ENCODE measurements around the gene IKBKG.
"Not testable (repeated sequence)": the region's sequence is repeated elsewhere in the genome, so short reads cannot be mapped to it uniquely, and the experiment has no call there.

The IKBKG gene

GRCh38 chrX:154515966-154516655 lies 31.3 kb upstream of the IKBKG start, which contains the start of gene FAM3A:
FAM3A (minus strand) TSS chrX:154516232; CDS start chrX:154515772, 460 bp downstream.
- Mint-ChIP-seq H3K4me3 (peak within 1 kb of the TSS; percentile 82), H3K4me1 (peaks cover 23% of the 10 kb centered on the region), H3K27ac (peak within 1 kb of the TSS; percentile 83), H3K36me3 (peaks cover 12% of the 10 kb centered on the region), H3K9me3 (no peaks in the 10 kb centered on the region), H3K27me3 (no peaks in the 10 kb centered on the region)
- ATAC-seq: peak; percentile 98

GRCh38 chrX:154516656-154517100 lies 30.7 kb upstream of the IKBKG start:
- Mint-ChIP-seq H3K27me3 (no peaks in the 10 kb centered on the region), H3K9me3 (no peaks in the 10 kb centered on the region), H3K4me1 (peaks cover 23% of the 10 kb centered on the region), H3K4me3 (peak overlapping the region; percentile 82), H3K36me3 (peaks cover 12% of the 10 kb centered on the region), H3K27ac (peak overlapping the region; percentile 83)
- no peak for ATAC-seq

- H3K36me3 Mint-ChIP-seq: peaks cover 12% of the 10 kb centered on the region
- no peaks in the 10 kb centered on the region for H3K9me3 Mint-ChIP-seq
- no peak for ATAC-seq
- H3K4me1 Mint-ChIP-seq: peaks cover 23% of the 10 kb centered on the region
- peak overlapping the region; percentile 38 for H3K4me3 Mint-ChIP-seq
- no peaks in the 10 kb centered on the region for H3K27me3 Mint-ChIP-seq
- H3K27ac Mint-ChIP-seq: peak overlapping the region; percentile 83
These were observed 30.2 kb upstream of the IKBKG start for GRCh38 chrX:154517101-154517781.

- H3K27ac Mint-ChIP-seq: no peak overlapping the region
- H3K4me3 Mint-ChIP-seq: no peak overlapping the region
- no peaks in the 10 kb centered on the region for H3K27me3 Mint-ChIP-seq
- no peaks in the 10 kb centered on the region for H3K9me3 Mint-ChIP-seq
- ATAC-seq: no peak
- H3K36me3 Mint-ChIP-seq: peaks cover 4% of the 10 kb centered on the region
- H3K4me1 Mint-ChIP-seq: peaks cover 15% of the 10 kb centered on the region
These were observed 28.0 kb upstream of the IKBKG start for GRCh38 chrX:154519389-154519788.

GRCh38 chrX:154525606-154526490 lies 21.6 kb upstream of the IKBKG start:
- ATAC-seq: no peak
- no peaks in the 10 kb centered on the region for H3K27me3 Mint-ChIP-seq
- H3K4me1 Mint-ChIP-seq: peaks cover 10% of the 10 kb centered on the region
- peaks cover 2% of the 10 kb centered on the region for H3K36me3 Mint-ChIP-seq
- H3K4me3 Mint-ChIP-seq: no peak overlapping the region
- H3K27ac Mint-ChIP-seq: peak overlapping the region; percentile 24
- no peaks in the 10 kb centered on the region for H3K9me3 Mint-ChIP-seq

- ATAC-seq: peak; percentile 92
- Mint-ChIP-seq H3K27me3 (no peaks in the 10 kb centered on the region), H3K4me3 (peak overlapping the region; percentile 75), H3K9me3 (no peaks in the 10 kb centered on the region), H3K4me1 (peaks cover 10% of the 10 kb centered on the region), H3K27ac (peak overlapping the region; percentile 77), H3K36me3 (peaks cover 8% of the 10 kb centered on the region)
These were observed 20.3 kb upstream of the IKBKG start for GRCh38 chrX:154526901-154527675.

GRCh38 chrX:154529206-154529612 lies 18.2 kb upstream of the IKBKG start:
- H3K36me3 Mint-ChIP-seq: peaks cover 15% of the 10 kb centered on the region
- peaks cover 10% of the 10 kb centered on the region for H3K4me1 Mint-ChIP-seq
- no peak overlapping the region for H3K4me3 Mint-ChIP-seq
- H3K27me3 Mint-ChIP-seq: no peaks in the 10 kb centered on the region
- ATAC-seq: no peak
- H3K27ac Mint-ChIP-seq: no peak overlapping the region
- H3K9me3 Mint-ChIP-seq: no peaks in the 10 kb centered on the region

- H3K27ac Mint-ChIP-seq: no peak overlapping the region
- no peaks in the 10 kb centered on the region for H3K27me3 Mint-ChIP-seq
- no peaks in the 10 kb centered on the region for H3K9me3 Mint-ChIP-seq
- peaks cover 24% of the 10 kb centered on the region for H3K36me3 Mint-ChIP-seq
- H3K4me1 Mint-ChIP-seq: peaks cover 18% of the 10 kb centered on the region
- ATAC-seq: no peak
- no peak overlapping the region for H3K4me3 Mint-ChIP-seq
These were observed 17.1 kb upstream of the IKBKG start for GRCh38 chrX:154530286-154530685.

- no peaks in the 10 kb centered on the region for H3K9me3 Mint-ChIP-seq
- no peak overlapping the region for H3K27ac Mint-ChIP-seq
- H3K27me3 Mint-ChIP-seq: no peaks in the 10 kb centered on the region
- H3K4me1 Mint-ChIP-seq: peaks cover 18% of the 10 kb centered on the region
- peaks cover 24% of the 10 kb centered on the region for H3K36me3 Mint-ChIP-seq
- ATAC-seq: no peak
- no peak overlapping the region for H3K4me3 Mint-ChIP-seq
These were observed 15.8 kb upstream of the IKBKG start for GRCh38 chrX:154531626-154532025.

GRCh38 chrX:154532690-154533089 lies 14.7 kb upstream of the IKBKG start:
- no peak overlapping the region for H3K27ac Mint-ChIP-seq
- H3K36me3 Mint-ChIP-seq: peaks cover 24% of the 10 kb centered on the region
- no peaks in the 10 kb centered on the region for H3K9me3 Mint-ChIP-seq
- ATAC-seq: no peak
- H3K4me3 Mint-ChIP-seq: no peak overlapping the region
- H3K4me1 Mint-ChIP-seq: peaks cover 9% of the 10 kb centered on the region
- no peaks in the 10 kb centered on the region for H3K27me3 Mint-ChIP-seq

GRCh38 chrX:154534526-154535322 lies 12.7 kb upstream of the IKBKG start:
- ATAC-seq: peak; percentile 95
- Mint-ChIP-seq H3K27me3 (no peaks in the 10 kb centered on the region), H3K4me3 (peak overlapping the region; percentile 52), H3K4me1 (peaks cover 17% of the 10 kb centered on the region), H3K36me3 (peaks cover 24% of the 10 kb centered on the region), H3K27ac (peak overlapping the region; percentile 83), H3K9me3 (no peaks in the 10 kb centered on the region)

- peaks cover 25% of the 10 kb centered on the region for H3K36me3 Mint-ChIP-seq
- ATAC-seq: no peak
These were observed 11.5 kb upstream of the IKBKG start for GRCh38 chrX:154535892-154536291.

GRCh38 chrX:154539077-154539476 lies 8.3 kb upstream of the IKBKG start:
- ATAC-seq: no peak
- Mint-ChIP-seq H3K27me3 (no peaks in the 10 kb centered on the region), H3K27ac (no peak overlapping the region), H3K4me3 (no peak overlapping the region), H3K36me3 (peaks cover 19% of the 10 kb centered on the region), H3K9me3 (no peaks in the 10 kb centered on the region), H3K4me1 (peaks cover 32% of the 10 kb centered on the region)

More at GRCh38 chrX:154535892-154536291, 11.5 kb upstream of the IKBKG start:
- Mint-ChIP-seq H3K9me3 (no peaks in the 10 kb centered on the region), H3K4me1 (peaks cover 17% of the 10 kb centered on the region), H3K4me3 (no peak overlapping the region), H3K27ac (peak overlapping the region; percentile 83), H3K27me3 (no peaks in the 10 kb centered on the region)

- ATAC-seq, H3K9me3 Mint-ChIP-seq, H3K27ac Mint-ChIP-seq, H3K4me3 Mint-ChIP-seq, H3K27me3 Mint-ChIP-seq: not testable (repeated sequence)
- H3K36me3 Mint-ChIP-seq: peaks cover 10% of the 10 kb centered on the region
- H3K4me1 Mint-ChIP-seq: peaks cover 31% of the 10 kb centered on the region
These were observed 7.1 kb upstream of the IKBKG start for GRCh38 chrX:154540365-154540764.

All from stimulated activated memory B cell treated with anti-CD40 and anti-IgM and Interleukin-4, amounts not matched to agents 10 μg/mL and 1 μg/mL and 100 μg/mL, for 72 hours (primary cell).